HepG2 (cell line): ENCODE results near the gene GCHFR. TPM values are rescaled to one million over a fixed set of nuclear protein-coding genes. Genes with fewer than 3 reads are reported as not detected.
A peak's percentile ranks its signal among the peaks of the same experiment; 100 is the strongest.

Experiments
- CHD2 ChIP-seq: IDR thresholded peaks from 2 replicates; pipeline ENCODE4 v1.6.1; 2011; ENCODE audit warnings: low read depth, low read length, improper control_type of control experiment
- E2F5 ChIP-seq: sonication (generic); formaldehyde crosslinking; conservative IDR thresholded peaks from 2 replicates; pipeline ENCODE4 v1.4.0; 2020; ENCODE audit warnings: missing genetic modification reagents
- KIAA2018 ChIP-seq: sonication (generic); formaldehyde crosslinking; IDR thresholded peaks from 2 replicates; pipeline ENCODE4 v1.5.0; 2020; ENCODE audit warnings: mild to moderate bottlenecking, missing genetic modification reagents, borderline replicate concordance
- MIER2 ChIP-seq: IDR thresholded peaks from 2 replicates; pipeline ENCODE4 v1.6.1; 2016; ENCODE audit warnings: missing biosample characterization, missing genetic modification reagents
- MXD1 ChIP-seq: sonication (generic); formaldehyde crosslinking; IDR thresholded peaks from 2 replicates; pipeline ENCODE4 v1.4.0; 2020; ENCODE audit warnings: mild to moderate bottlenecking, missing genetic modification reagents
- USF2 ChIP-seq, 2 experiments: sonication (generic) in 1 of 2; formaldehyde crosslinking in 1 of 2; IDR thresholded peaks; 2 replicates each; pipeline versions ENCODE4 v1.5.1 to v1.6.1; 2011 to 2020; ENCODE audit warnings: borderline replicate concordance in 1 of 2, low read depth in 1 of 2, low read length in 1 of 2, mild to moderate bottlenecking in 1 of 2, missing genetic modification reagents in 1 of 2, moderate library complexity in 1 of 2
- XBP1 ChIP-seq: sonication (generic); formaldehyde crosslinking; IDR thresholded peaks from 2 replicates; pipeline ENCODE4 v1.5.0; 2020; ENCODE audit warnings: missing genetic modification reagents
- ZFX ChIP-seq: sonication (generic); formaldehyde crosslinking; IDR thresholded peaks from 2 replicates; pipeline ENCODE4 v1.4.0; 2020; ENCODE audit warnings: mild to moderate bottlenecking, low read depth, missing genetic modification reagents, moderate library complexity
- ZNF124 ChIP-seq: sonication (generic); formaldehyde crosslinking; IDR thresholded peaks from 2 replicates; pipeline ENCODE4 v1.4.0; 2020; ENCODE audit warnings: missing genetic modification reagents
- ZNF672 ChIP-seq: sonication (generic); formaldehyde crosslinking; IDR thresholded peaks from 2 replicates; pipeline ENCODE4 v1.8.1; 2022; ENCODE audit warnings: missing genetic modification reagents
- ZNF687 ChIP-seq: sonication (generic); formaldehyde crosslinking; IDR thresholded peaks from 2 replicates; pipeline ENCODE4 v1.5.1; 2020; ENCODE audit warnings: mild to moderate bottlenecking, missing genetic modification reagents, moderate library complexity
- polyA plus RNA-seq, 8 experiments: library from polyadenylated mRNA; depleted of rRNA in 3 of 8; stranded (reverse) in 7 of 8; unstranded in 1 of 8; fragments of >200 nt; fragmentation: Illumina TruSeq in 4 of 8; extraction: Trizol in 4 of 8; gene quantifications; 2 replicates each; pipeline versions ENCODE4 v1.2.1 to v1.2.3, GENCODE V29; 2011 to 2016; ENCODE audit warnings: low read depth in 4 of 8, missing spikeins in 1 of 8, mixed read lengths in 1 of 8; ENCODE audit not compliant: insufficient read depth in 1 of 8
- total RNA-seq, 5 experiments: library from RNA; depleted of rRNA; stranded (reverse); fragments of >200 nt; fragmentation: Illumina TruSeq; extraction: Trizol; gene quantifications; 2 replicates each; pipeline ENCODE4 v1.2.3, GENCODE V29; 2016; ENCODE audit warnings: low read depth in 1 of 5

The GCHFR gene
- total and polyA plus RNA-seq, 2 of the 13 experiments (the other 11 are each of a cell fraction or from before 2014, with no cell fraction given) = 51.5 to 92.4 TPM

- TF ChIP-seq ZNF687 (CRISPR knock-in tag) = peak; percentile 93
- TF ChIP-seq USF2 (IDR thresholded peaks at IDR 0.05; ENCODE audit: low read depth, low read length) = no peak
- TF ChIP-seq USF2 (CRISPR knock-in tag; IDR thresholded peaks at IDR 0.05; ENCODE audit: borderline replicate concordance) = 0 out of 2 replicates have a peak, but pooled peaks have one; percentile 22
- TF ChIP-seq E2F5 (CRISPR knock-in tag) = peak; percentile 20; the same call in 1 of the 2 replicates
- TF ChIP-seq CHD2 = no peak; the same call in 1 of the 2 replicates
- no peak for TF ChIP-seq XBP1 (CRISPR knock-in tag)
- TF ChIP-seq MIER2 (CRISPR knock-in tag) = no peak
- peak; percentile 93; the same call in 1 of the 2 replicates for TF ChIP-seq KIAA2018 (CRISPR knock-in tag)
- TF ChIP-seq MXD1 (CRISPR knock-in tag) = peak; percentile 91
- no peak for TF ChIP-seq ZNF672
- 0 out of 2 replicates have a peak, but pooled peaks have one; percentile 41 for TF ChIP-seq ZNF124 (CRISPR knock-in tag)
- TF ChIP-seq ZFX (CRISPR knock-in tag) = peak; percentile 89
Observed at GRCh38 chr15:40763801-40764628, at the start of gene GCHFR (continued).
